HG02678 (cell line): ENCODE data around the gene HIP1.
A peak's percentile ranks its signal among the peaks of the same experiment; 100 is the strongest.
"Not testable (repeated sequence)": the region's sequence is repeated elsewhere in the genome, so short reads cannot be mapped to it uniquely, and the experiment has no call there.

Source experiments
- ATAC-seq: cut with Tn5 transposase; IDR thresholded peaks from one replicate; pipeline ENCODE4 v1.9.1; 2021; ENCODE audit warnings: mild to moderate bottlenecking, moderate library complexity; ENCODE audit not compliant: unreplicated experiment

The HIP1 gene

GRCh38 chr7:75534727-75535307 is 203.9 kb downstream of the HIP1 start:
- peak; percentile 39 for ATAC-seq

DNA sequence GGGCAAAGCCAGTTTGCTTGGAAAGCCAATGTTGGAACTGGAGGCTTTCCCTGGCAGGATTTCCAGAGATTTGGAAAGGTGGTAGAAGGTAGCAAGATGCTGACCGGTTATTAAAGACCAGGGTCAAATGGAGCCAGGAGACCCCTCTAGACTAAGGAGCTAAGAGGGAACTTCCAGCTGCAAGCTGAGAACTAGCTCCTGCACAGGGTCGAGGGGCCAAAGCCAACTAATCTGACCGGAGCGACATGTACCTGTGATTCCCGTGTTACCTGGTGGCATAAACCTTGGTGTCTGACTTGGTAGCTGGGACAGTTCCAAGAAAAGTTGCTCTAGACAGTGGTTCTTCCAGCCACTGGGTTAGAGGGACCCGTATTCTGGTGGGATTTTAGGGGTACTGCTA is 204.8 kb downstream of the HIP1 start:
- no peak for ATAC-seq

- no peak for ATAC-seq
Observed at GRCh38 chr7:75532639-75533038, 206.1 kb downstream of the HIP1 start.

- no peak for ATAC-seq
Observed at GRCh38 chr7:75531359-75531821, 207.4 kb downstream of the HIP1 start.

DNA sequence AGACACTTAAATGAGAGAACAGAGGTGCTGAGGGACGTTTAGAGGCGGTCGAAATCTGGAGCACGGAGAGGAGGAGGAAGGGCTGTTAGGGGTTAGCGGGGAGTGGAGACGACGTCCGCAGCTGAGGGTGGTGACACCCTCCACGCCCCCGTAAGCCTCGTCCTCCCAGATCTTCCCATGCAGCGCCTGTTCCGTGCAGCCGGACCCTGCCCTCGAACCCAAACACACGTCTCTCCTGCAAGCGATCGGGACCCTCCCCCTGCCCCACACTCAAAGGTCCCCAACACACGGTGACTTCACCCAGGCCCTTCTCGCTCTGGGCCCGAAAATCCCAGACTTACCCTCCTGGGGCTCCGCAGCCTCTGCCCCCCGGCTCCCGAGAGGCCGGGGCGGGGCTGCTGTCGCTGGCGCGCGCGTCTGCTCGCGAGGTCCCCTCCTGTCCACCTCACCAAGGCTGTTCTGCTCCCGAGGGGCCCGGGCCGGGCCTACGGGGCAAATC is 211.5 kb downstream of the HIP1 start:
- ATAC-seq, result not testable (repeated sequence)

- ATAC-seq, result not testable (repeated sequence)
Observed at GRCh38 chr7:75521727-75522126, 217.0 kb downstream of the HIP1 start.

GRCh38 chr7:75518842-75519241 is 219.9 kb downstream of the HIP1 start:
- not testable (repeated sequence) for ATAC-seq

DNA sequence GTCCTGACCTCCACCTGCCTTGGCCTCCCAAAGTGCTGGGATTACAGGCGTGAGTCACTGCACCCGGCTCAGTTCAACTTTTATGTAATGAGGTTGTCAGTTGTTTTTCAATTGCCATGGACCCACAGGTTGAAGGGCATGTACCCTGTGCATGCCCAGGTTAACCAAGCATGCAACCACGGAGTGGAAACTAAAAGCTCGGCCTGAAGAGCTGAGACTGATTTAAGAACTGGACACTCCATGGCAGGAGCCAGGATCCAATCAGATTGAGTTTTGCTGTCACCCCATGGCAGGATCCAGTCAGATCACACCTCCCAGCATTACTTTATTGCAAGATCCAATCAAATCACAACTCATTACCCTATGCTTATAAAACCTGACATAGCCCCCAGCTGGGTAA is 229.7 kb downstream of the HIP1 start:
- ATAC-seq, result not testable (repeated sequence)

GRCh38 chr7:75492020-75492419 is 246.7 kb downstream of the HIP1 start, which contains the start of gene SPDYE5:
Gene SPDYE5, plus strand, starts transcription at chr7:75492320. Its CDS starts 1,728 bp downstream, at chr7:75494048.
- ATAC-seq, result not testable (repeated sequence)

DNA sequence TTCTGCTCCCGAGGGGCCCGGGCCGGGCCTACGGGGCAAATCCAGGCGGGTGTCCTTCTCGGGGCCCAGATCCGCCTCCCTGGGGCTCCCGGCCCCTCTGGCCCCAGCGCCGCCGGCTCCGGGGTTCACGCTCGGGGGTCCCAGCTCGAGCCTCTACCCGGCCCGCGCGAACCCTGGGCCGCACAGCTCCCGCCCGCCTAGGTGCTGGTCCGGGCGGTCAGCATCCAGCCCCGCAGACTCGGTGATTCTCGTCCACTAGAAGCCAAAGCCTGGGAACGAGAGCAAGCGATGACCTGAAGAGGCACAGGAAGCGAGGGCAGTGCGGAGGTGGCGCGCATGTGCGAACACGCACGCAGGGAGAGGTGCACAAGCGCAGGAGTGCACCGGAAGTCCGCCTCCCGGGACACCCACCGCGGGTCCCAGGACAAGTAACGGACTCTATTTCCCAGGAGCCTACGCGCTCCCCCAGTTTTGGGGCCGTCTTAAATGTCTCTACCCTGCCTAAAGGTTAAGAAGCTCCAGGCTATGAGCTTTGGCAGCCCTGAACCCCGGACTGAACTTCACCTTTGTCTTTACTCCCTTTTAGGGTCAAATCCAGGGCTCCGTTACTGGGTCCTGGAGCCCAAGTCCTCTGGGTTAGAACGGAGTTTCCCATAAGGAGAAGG is 252.6 kb downstream of the HIP1 start, which contains the start of gene POM121C:
Gene POM121C, minus strand, starts transcription at position 321 of the 665 bp plus-strand sequence. CDS start 44,803 bp downstream, outside the sequence.
- ATAC-seq, result peak; percentile 100

DNA sequence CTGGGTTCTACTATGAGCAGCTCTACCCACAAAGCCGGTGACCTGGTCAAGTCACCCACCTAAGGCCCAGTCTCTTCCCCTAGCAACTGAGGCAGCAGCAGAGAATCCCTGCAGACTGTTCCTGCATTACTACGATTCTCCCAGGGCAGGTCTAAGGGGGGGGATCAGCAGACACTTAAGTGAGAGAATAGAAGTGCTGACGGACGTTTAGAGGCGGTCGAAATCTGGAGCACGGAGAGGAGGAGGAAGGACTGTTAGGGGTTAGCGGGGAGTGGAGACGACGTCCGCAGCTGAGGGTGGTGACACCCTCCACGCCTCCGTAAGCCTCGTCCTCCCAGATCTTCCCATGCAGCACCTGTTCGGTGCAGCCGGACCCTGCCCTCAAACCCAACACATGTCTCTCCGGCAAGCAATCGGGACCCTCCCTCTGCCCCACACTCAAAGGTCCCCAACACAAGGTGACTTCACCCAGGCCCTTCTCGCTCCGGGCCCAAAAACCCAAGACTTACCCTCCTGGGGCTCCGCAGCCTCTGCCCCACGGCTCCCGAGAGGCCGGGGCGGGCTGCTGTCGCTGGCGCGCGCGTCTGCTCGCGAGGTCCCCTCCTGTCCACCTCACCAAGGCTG is 253.3 kb downstream of the HIP1 start:
- not testable (repeated sequence) for ATAC-seq
